Stimulated activated CD4-positive, alpha-beta T cell treated with anti-CD3 and anti-CD28 coated beads, Interleukin-2, amount 100 ng/mL, for 48 hours (primary cell): ENCODE data around the gene ADAMTSL3.

Source experiments
- DNase-seq, 2 donors: peaks; one replicate each; pipeline ENCODE4 v3.0.0-alpha.2; 2020

Gene ADAMTSL3

DNA sequence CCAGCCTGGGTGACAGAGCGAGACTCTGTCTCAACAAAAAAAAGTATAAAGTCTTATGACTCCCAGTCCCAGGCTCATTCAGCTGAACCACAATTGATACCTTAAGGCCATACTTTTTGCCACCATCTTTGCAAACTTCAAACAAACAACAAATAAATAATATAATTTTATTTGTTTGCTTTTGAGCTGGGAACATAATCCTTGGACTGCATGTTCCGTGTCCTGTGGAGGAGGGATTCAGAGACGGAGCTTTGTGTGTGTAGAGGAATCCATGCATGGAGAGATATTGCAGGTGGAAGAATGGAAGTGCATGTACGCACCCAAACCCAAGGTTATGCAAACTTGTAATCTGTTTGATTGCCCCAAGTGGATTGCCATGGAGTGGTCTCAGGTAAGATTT, 238.6 kb downstream of the ADAMTSL3 start:
- no peak for DNase-seq

DNA sequence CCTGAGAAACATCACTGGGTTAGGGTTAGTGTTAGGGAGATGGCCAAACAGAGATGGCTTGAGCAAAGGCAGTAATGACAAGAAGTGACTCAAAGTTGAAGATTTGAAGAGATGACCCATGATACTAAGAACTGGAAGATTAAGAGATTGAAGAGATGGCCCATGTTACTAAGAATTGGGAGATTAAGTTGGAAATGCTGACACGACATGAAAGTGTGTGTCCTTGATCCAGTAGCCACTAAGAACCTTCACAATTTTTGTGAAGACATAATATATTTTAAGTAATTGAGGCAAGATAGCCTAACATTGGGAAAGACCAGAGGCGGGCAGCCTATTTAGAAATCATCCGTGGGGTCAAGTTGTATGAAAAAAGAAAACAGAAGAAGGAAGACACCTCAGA, 239.4 kb downstream of the ADAMTSL3 start:
- DNase-seq, result no peak

DNA sequence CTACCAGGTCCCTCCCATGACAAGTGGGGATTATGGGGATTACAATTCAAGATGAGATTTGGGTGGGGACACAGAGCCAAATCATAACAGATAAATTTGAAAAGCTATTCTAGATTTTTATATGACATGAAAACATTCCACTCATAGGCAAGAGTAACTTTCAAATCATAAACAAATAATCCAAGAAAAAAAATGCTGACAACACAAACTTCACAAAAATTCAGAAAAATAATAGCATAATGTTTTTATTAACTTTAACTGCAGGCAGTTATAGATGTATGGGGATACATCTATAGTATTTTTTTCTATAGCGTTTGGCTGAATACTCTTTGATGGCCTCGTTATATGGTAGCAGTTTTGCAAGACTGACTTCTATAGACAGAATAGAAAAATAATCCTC, 243.1 kb downstream of the ADAMTSL3 start:
- no peak for DNase-seq

DNA sequence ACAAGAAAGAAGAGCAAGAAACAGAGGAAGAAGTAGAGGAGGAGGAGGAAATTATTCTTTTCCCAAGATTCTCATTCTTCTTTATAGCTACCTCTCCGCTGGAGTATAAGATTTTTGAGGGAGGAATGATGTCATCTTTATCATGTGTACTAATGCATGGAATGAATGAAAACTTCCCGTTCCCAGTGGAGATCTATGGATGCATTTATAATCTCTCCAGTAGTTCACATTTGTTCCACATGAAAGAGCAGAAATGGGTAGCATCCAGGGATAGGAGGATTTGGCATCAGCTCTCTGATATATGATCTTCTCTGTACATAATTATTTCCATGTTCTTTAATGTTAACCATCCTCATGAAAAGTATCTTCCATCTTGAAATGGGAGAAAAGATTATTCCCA, 244.4 kb downstream of the ADAMTSL3 start:
- no peak for DNase-seq

DNA sequence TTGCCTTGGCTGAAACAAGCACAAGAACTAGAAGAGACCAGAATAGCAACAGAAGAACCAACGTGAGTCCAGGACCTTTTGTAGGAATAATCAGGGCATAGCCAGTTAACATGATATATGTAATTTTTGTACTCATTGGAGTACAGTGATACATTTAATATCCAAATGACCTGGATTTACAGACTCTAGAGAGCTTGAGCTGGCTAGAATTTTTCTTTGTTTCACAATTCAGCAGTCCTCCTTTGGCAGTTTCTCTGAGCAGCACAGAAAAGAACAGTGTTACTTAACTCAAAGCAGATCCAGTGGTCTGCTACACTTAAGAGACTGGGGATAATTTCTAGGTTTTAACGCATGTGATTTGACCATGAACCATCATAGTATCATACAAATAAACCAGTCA, 245.7 kb downstream of the ADAMTSL3 start:
- no peak for DNase-seq

DNA sequence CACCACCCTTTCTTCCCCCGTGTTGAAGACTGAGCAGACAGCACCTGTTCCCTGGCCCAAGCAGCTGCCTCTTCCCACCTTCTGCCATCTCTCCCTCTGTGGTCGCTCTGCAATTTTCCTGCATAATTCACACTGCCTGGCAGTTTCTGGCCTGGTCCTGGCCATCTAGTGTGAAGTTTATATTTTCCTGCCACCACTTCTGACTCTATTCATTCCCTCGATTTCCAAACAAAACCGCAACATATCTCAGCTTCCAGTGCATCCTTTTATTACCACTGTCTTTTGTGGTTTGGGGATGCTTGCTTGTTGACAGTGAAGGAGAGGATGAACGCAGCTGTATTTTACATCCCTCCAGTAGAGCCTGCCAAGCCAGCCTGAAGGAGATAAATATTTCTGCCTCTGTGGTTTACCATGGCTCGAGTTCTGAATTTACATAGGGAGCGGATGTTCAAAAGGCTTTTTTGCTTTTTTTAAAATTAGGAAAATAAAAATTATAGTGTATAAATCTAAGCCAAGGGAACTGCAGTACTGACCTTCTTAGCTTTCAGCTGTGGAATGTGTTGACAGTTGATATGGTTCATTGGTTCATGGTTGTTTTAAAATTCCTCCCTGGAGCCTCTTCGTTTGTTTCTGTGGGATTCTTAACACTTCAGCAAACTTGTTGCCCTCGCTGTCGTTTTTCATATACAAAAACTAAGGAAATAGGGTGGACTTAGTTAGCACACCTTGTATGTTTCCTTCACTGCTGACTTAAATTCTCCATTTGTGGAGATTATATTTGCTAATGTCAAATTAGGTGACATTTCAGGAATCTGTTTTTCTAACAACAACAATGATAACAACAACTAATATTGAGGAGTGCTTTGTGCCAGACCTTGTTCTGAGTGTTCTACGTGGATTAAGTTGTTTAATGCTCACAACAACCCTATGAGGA, 250.5 kb downstream of the ADAMTSL3 start:
- no peak for DNase-seq

DNA sequence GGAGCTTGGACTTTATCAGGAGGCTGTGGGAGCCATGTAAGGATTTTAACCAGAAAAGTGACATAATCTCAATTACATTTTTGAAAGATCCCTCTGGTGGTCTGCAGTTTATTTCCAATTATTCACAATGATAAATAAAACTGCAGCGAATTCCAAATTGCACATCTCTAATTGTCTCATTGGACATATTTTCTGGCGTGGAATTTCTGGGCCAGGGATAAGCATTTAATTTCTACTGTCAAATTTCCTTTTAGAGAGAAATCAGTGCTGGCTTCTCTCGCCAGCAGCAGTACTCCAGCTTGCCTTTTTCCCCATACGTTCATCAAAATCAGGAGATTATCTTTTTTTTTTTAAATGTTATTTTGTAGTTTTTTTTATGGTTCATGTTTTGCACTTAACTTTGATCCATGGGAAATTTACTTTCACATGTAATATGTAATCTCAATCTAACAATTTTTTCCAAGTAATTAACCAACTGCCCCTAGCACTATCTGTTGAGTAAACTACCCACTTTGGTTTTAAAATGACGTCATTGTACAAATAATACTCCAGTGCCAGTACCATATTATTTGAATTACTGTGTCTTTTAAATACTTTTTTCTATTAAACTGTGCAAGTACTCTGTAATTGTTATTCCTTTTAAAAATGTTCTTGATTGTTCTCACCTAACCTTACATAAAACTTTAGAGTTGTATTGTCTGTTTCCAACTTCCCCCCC, 251.8 kb downstream of the ADAMTSL3 start:
- DNase-seq, result no peak

DNA sequence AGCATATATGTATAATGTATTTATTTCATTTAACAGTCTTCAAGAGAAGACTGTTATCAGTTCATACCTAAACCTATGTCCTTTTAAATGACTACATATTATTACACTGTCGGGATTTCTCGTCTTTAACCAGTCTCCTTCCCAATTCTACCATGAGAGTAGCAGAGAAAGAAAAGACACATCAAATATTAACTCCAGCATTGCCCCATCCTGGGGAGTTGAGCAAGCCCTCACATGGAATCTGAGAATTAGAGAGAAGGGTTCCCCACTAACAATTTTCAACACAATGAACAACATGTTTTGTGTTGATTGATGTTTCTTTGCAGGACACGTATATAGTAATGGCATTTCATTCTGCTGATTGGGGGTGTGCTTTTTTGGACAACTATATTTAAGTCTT, 257.4 kb downstream of the ADAMTSL3 start:
- DNase-seq, result no peak

DNA sequence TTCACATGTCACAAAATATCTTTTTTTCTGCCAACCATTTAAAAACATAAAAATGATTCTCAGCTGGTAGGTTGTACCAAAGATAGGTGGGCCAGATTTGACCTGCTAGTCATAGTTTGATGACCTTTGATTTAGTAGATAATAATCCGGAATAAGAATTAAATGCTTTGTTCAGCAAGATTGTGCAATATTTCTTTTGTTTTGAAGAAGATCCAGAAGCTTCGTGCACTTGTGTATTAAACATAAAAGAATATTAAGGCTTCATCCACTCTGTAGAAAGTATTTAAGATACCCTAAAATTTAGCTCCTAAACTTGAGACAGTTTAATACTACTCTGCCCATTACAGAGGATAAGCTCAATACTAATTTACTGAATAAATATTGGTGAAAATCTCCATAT, 258.4 kb downstream of the ADAMTSL3 start:
- no peak for DNase-seq

DNA sequence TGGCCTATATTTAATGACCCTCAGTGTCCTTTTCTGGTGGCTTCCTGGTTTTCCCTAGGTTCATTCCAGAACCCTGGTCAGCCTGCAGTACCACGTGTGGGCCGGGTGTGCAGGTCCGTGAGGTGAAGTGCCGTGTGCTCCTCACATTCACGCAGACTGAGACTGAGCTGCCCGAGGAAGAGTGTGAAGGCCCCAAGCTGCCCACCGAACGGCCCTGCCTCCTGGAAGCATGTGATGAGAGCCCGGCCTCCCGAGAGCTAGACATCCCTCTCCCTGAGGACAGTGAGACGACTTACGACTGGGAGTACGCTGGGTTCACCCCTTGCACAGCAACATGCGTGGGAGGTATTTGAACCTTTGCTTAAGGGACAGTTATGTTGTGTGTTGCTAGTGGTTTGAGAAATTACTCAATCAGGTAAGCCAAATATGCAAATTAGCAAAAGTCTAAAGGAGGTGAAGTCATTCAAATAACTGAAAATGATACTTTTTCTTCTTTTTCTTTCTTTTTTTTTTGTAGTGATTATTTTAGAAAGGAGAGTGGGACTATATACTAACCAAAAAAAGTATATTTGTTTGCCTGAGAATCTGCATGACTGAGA, 259.2 kb downstream of the ADAMTSL3 start:
- no peak for DNase-seq

DNA sequence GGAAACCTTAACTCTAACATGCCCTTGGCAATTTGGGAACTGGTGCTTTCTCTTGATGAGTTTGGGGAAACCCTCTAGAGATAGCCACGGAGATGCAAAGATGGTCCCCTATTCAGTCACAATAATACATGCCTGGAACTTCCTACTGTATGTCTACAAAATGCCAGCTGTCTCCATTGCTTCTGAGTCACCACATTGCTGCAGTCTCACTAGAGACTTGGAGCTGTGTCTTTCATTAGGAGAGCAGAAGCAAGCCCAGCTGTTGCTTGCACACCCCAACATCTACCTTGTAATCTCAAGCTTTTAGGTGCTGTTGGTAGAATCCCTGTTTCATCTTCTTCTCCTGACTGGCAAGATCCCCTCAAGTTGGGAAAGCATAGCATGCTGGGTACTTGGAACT, 261.0 kb downstream of the ADAMTSL3 start:
- DNase-seq, result no peak

DNA sequence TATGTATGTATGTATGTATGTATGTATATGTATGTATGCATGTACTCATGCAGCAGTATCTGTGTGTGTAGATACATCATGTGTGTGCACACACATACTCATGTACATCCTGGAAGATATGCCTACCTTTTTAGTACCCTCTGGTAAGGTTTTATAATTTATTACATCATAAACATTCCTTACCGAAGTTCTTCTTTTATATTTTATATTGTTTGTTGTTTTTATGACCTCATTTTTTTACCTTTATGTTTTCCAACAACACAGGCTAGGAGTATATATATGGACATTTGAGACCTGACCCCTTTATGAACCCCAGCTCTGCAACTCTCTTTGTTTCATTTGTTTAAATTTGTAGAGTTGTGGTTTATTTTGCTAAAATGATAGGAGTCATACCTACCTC, 263.5 kb downstream of the ADAMTSL3 start:
- no peak for DNase-seq

DNA sequence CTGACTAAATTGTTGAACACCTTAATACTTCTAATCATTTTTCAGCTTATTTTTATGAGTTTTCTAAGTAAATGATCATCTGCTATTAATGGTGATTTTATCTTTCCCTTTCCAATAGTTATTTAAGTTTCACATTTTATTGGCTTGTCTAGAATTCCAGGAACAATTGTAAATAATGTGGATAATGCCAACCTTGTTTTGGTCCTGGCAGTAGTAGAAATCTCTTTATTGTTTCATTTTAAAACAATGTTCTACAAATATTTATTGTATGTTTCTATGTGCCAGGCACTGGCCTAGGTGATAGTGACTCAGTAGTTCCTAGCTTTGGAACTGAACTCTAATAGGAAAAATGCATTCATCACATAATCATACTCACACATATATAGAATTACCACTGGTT, 264.1 kb downstream of the ADAMTSL3 start:
- DNase-seq, result no peak

DNA sequence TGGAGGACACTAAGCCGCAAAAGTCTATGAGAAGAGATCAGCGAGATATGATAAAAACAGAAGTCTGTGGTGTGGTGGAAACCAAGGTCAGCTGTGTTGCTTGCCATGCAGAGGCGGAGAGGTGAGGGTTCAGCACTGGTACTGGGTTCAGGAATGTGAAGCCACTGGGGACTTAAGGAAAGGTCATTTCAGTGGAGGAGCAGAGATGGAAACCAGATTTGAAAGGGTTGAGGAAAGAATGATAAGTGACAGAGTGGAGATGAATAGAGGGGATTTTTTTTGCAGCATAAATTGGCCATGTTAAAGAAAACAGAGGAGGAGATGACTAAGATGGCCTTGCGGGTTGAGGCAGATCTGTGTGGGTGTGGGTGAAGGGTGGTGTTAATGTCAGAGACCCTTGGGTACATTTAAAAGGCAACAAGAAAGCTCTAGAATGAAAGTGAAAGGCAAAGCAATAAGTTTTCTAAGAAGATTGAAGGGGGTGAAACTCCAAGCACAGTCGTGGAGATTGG, 265.5 kb downstream of the ADAMTSL3 start:
- peak in 1 of 2 donors; percentile 10 for DNase-seq

DNA sequence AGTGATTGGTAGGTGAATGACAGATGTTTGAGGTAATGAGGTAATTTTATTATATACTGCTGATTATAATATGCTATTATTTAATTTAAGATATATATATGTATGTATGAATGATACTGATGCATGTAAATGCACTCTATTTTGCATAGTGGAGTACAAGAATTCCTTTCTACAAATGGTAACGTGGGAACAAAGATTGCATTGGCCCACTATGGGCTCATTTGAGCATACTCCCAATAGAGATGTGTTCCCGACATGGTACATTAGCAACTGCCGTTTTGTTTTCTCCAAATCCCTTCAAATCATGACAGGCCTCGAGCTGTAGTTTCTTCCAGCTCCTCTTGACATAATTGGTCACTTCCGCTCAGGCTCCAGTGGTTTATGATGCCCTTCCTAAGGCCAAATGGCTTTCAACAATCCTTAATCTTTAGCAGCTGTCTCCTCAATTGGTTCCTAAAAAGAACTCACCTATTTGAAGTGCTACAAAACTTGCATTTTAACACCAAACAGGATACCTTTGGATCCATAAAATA, 266.1 kb downstream of the ADAMTSL3 start:
- DNase-seq, result no peak

DNA sequence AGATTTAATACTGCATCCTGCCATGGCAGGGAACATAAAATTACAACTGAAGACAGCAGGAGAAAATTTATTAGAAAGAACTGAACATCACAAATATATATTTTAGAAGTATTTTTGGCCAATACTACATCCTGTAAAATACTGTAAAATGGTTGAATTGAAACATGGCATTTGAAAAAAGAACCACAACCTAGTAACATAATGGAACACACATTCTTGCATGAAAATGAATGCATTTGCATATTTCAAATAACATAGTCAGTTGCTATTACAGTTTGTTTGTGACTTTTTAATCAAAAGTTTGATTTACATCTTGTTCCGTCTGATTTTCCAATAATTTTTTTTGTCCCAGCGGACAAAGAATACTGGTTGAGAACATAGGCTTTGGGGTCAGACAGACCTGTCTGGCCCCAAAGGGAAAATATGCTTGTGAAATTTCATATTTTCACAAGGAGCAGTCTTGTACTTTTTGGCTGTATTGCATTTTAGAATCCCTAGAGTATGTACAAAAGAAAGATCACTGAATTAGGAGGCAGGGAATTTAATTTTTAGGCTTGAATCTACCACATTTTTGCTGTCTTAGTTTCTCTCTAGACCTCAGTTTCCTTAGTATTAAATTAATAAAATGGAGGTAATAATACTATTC, 268.8 kb downstream of the ADAMTSL3 start:
- no peak for DNase-seq

DNA sequence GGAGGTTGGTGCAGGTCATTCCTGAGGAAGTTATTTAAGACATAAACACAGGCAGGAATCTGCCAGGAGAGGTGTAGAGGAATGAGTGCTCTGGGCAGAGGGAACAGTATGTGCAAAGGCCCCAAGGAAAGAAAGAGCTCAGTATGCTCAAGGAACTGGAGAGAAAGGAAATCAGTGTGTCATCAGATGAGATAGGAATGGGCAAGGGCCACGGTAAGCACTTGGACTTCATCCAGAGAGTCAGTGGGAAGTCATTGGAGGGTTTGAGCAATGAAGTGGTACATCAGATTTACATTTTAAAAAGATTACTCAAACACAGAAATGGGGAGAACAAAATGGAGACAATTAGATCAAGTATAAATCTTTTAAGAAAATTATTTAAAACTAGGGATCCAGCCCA, 272.2 kb downstream of the ADAMTSL3 start:
- DNase-seq, result no peak

DNA sequence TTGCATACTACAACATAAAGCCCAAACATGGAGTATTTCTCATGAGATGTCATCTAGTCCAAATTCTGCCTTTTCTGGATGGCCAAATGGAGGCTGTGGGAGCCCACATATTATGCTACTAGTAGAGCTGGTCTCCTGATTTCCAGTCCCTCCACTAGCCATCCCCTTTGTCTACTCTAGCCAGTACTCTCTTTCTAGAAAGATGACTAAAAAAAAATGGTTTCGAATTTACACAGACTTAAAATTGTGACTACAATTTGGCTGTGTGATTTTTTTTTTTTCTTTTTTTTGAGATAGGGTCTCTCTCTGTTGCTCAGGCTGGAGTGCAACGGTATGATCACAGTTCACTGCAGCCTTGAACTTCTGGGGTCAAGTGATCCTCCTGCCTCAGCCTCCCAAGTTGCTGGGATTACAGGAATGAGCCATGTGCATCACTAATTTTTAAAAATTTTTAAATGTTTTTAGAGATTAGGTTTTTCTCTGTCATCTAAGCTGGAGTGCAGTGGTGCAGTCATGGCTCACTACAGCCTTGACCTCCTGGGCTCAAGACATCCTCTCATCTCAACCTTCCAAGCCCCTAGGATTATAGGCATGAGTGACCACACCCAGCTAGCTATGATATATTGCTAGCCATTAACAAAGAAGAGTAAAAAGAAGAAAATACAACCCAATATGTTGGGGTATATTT, 273.9 kb downstream of the ADAMTSL3 start:
- DNase-seq, result no peak

DNA sequence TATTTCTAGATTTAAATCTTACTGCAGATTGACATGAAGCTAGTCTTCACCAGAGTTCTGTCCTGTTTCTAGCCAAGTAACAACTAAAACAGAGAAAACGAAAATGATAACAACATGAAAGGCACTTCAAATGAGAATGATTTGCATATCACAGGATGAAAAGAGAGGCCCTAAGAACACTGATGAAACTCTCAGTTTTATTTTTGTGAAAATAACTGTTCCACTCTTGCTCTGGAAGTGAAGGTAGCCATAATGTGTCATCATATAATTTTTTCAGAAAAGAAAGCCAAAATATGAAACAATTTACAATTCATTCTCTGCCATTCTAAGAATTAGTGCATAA, 274.4 kb downstream of the ADAMTSL3 start:
- no peak for DNase-seq

DNA sequence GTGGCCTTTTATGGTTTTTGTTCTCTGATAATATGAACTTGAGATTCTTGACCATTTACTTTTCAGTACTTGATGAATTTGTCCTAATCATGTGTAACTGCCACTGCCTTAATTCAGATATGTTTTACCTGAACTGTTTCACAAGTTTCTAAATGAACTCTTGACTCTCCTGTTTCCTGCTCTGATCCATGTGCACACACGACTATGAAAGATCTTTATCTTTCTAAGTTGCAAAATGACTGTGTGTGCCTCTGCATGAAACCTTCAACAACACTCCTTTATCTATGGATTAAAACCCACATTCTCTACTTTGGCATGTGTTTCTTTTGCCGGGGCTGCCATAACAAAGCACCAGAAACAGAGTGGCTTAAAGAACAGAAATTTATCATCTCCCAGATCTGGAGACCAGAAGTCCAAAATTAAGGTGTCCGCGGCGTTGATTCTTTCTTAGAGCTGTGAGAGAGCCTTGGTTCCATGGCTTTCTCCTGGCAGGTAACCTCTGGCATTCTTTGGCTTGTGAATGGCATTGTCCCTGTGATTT, 275.0 kb downstream of the ADAMTSL3 start:
- no peak for DNase-seq

DNA sequence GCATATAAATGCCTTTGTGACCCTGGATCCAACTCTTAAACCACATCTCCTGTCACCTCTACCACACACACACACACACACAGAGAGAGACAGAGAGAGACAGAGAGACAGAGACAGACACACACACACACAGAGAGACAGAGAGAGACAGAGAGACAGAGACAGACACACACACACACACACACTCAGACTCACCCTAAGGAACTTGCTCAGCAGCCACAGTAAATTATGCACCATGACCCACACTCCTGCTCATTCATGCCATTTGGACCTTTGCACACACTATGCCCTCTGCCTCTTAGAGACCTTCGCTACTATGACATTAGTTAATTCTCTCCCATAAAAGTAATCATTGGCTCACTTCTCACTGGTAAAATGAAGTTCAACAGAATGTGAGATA, 275.7 kb downstream of the ADAMTSL3 start:
- DNase-seq, result no peak
